ENCODE measurements around the gene CELF4.

CELF4 gene

DNA sequence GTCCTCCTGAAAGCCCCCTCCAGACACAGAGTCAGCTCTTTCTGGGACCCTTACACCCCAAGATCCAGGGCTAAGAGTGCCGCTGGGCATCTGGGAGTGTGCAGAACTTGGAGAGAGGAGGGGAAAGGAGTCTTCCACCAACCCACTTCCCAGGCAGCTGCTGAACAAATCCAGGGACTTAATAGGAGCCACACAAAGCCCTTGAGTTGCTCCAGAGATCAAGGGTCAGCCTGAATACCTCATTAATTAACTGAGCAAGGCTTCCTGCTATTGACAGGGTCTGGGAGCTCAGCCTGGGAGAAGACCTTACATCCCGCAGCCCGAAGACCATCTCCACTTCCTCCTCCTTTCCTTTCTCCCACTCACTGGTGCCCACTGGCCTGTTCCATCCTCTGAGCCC lies 108.3 kb downstream of the CELF4 start:
- no peak for DNase-seq

DNA sequence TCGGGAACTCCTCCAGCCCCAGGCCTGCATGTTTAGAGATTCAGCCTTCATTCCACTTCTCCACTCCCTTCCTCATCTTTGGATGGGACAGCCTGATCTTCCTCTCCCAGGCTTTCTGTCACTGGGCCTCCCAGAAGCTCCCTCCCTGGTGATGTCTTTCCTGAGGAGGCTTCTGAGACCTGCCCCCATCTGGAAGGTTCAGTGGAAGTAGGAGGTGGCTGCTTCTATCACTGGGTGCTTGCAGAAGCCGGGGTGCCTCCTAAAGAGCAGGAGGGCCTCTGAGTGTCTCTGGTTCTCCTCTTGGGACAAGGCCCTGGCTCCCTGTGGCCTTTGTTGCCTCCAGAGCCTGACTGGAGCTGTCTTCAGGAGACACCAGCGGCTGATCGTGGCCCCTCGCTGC lies 108.7 kb downstream of the CELF4 start:
- DNase-seq: no peak

DNA sequence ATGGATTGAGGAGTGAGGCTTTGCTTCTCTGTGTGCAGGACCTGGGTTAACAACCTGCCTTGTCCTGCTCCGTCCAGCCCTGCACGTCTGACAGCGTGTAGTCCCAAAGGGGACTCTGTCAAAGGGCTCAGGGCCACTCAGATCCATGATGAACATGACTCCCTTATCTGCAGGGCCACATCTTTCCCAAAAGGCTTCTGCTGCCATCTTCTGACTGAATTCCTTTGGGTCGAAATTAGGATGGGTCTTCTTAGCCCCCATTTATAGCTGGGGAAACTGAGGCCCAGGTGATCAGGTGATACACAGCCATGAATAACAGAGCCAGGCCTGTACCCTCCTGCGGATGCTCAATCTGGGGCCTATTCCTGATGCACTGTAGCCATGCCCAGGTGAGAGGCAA lies 109.2 kb downstream of the CELF4 start:
- no peak for DNase-seq

DNA sequence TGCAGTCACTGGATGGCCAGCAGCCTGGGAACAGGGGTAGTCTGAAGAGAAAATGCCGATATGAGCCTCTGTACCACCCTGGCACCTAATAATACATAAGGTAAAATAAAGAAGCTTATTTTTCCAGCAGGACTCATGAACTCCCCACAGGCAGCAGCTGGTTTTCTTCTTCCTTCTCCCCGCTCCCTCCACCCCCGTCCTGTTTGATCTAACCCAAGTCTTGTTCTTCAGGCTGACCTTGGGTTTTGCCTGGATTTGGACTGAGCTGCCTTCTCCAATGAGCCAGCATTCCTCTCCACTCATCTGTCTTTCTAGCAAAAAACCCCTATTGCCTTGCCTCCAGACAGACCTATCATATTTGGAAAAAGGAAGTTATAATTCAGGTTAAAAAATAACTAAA lies 111.8 kb downstream of the CELF4 start:
- DNase-seq: no peak

DNA sequence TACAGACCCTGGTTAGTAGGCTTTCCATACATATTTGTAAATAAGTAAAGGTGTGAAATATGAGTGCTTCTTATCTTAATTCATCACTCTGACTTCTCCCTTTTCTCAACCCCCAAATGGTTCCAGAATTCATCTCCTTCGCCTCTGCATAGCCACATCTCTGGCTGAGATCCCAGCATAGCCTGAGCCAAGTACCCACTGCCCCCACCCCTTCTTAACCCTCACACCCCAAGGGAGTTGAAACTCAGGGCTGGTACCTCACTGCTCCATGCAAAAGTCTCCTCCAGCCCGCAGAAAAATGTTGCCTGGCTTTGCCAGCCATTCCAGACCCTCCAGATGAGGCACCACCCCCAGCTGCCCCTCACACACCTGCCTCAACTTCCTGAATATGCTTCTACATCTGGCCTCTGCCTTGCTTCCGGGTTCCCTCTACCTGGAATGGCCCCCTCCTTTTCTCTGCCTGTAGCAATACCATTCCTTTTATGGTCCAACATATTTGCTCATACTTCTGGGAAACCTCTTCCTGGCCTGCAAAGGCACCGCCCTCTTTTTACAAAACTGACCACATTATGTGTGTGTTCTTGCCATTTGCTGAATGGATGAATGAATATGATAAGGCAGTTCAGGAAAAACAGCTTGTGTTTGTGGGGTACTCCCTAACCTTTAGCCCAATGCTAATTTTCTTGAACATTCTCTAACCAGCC lies 112.8 kb downstream of the CELF4 start:
- no peak for DNase-seq

DNA sequence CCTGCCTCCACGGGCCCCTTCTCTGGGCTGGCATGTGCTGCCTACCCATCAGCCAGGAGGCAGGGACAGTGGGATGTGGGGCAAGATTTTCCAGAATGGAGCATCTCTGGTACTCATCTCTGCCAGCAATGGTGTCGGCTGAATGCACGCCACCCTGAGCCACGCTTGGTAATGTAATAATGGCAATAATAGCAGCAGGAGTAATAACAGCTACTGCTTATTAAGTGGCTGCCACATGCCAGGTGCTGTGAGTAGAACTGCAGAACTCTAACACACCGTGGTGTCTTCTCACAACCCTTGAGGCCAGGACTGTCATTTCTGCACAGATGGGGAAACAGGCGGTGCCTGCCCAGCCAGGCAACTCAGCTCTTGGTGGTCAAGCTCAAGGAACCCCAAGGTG lies 113.6 kb downstream of the CELF4 start:
- no peak for DNase-seq

DNA sequence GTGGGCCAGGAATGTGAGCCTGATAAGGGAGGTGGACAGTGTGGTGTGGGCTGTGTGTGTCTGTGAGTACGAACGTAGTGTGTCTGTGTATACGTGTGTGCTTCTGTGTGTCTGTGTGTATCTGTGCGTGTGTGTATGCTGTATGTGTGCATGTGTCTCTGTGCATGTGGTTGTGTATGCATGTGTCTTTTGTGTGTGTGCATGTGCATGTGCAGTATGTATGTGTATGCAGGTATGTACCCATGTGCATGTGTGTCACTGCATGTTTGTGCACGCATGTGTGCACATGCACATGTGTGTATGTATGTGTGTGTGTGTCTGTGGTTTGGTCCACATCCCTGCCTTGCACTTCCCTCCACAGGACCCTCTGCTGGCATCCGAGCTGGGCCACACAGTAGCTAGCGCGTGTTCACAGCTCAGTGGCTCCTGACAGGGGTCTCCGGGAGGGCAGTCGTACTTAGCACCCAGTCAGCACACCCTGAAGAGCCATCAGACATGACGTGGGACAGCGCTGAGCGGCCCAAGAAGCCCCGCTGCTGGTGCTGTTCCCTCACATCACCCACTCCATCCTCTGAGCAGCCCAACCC lies 114.3 kb downstream of the CELF4 start:
- DNase-seq: no peak

DNA sequence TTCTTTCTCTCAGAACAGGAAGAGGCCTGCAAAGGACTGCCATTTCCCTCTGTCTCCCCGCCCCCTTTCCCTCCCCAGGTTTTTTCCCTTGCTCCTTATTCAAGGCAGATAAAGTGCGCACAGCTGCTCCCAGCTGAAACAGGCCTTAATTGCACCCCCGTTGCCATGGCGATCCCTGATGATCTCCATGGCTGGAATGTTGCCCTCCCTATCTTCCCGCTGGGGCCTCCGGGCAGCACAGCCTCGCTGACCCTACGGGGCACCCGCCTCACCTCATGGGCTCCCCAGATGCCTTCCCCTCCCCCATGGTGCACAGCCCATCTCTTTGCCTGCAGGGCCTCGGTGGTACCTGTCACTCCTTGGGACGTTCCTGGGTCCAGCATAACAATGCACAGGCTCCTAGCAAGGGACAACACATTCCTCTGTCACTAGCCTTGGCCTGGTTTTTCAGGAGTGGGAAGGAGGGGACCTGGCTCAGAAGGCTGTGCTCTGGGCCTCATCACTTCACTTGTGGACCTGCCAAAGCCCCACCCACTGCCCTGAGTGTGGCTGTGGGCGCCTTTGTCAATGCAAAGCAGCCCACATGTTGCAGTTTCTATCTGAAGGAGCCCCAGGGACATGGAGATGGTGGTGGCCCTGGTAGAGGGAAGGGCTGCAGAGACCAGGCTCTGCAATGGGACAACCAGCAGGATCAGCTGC lies 115.0 kb downstream of the CELF4 start:
- no peak for DNase-seq

DNA sequence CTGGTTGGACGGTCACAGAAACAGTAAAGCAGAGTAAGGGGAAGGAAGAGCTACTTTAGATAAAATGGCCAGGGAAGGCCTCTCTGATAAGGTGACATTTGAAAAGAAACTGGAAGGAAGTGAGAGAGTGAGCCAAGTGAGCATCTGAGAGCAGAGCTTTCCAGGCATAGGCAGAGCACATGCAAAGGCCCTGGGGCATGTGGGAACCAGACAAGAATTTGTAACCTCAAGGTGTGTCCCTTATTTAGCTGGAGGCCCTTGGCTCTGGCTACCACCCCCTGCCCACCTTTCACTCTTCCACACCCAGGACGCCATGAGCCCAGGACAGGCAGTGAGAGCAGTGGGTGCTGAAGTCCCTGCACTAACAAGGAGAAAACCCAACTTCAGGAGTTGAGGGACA lies 116.0 kb downstream of the CELF4 start:
- DNase-seq: no peak

DNA sequence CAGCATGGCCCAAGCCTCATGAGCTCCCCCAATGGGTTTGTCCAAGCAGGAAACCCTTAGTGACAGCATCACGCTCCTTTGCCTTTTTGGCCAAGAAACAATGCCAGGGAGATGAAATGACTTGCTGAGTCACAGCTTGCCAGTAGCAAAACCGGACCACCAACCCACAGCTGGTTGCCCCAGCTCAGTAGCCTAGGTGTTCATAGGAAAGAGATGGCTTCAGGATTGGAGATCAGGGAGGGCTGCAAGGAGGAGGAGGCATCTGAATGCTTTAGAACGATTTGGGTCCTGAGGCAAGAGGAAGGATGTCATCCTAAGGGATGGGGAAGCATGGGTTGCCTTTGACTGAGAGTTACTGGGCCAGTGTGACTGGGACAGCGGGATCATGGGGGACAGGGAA lies 116.7 kb downstream of the CELF4 start:
- no peak for DNase-seq

DNA sequence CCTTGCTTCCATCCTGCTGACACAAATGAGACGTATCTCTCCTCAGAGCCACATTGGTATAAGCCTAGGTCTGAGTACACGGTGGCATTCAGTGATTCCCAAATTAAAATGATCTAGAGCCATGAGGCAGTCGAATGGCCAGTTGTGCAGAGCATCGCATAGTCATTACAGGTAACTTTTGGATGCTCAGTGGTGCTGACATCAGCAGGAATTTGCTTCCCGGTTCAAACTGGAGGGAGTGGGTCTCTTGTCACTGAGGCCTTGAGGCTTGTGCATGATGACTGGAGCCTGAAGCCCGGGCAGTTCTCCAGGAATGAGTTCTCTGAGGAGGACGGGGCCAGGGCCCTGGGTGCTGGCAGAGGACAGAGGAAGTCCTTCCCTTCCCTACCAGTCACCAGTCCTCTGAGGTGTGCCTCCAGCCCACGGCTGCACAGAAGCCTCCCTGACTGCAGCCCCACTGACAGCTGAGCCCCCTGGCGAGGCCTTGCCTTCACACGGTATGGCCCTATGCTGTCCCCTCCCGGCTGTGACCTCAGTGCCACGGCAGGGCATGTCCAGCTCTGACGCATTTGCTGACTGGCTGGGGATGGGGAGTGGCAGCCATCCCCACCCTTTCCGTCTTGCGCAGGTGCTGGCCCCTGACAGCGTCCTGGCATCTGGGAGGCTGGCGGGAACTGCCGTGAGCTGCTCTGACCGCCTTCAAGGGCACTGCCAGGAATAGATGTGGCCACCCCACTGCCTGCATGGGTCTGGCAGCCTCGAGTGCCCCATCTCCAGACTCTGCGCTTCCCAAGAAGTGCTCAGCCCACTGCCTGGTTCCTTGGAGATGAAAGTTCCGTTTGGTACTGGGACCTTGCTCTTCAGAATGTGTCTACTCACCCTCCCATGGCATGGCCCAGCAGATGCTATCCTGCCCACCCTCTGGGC lies 117.4 kb downstream of the CELF4 start:
- DNase-seq: no peak

DNA sequence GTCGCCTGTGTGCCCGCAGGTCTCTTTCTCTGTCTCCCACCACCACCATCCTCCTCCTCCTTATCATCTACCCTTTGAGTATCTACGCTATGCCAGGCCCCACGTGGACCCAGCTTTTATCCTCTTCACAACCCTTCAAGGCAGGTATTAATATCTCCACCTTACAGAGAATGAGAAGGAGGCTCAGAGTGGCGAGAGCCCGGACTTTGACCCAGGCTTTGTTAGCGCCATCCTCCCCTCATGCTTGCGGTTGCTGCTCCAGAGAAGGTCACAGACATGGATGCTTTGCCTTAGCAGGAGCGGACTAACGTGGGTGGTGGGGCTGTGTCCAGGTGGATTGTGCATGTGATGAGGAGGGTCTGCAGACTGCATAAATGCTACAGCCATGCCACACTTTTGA lies 119.8 kb downstream of the CELF4 start:
- no peak for DNase-seq

DNA sequence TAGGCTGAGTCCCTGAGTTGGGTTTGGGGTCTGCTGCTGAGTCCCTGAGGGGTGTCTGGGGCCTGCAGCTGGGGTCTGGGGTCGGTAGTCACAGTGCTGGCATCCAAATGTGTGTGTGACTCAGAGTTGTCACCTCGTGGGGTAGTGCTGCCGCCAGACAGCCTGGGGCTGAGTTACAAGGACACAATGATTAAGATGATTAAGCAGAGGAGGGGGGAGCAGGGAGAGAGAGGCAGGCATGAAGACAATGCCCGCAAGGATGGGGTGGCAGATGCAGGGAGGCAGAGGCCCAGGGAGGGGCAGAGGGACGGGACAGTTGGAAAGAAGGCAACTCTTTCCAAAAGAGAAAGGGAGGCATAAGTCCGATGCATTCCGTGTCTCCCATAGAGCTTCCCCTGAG lies 120.2 kb downstream of the CELF4 start:
- no peak for DNase-seq

DNA sequence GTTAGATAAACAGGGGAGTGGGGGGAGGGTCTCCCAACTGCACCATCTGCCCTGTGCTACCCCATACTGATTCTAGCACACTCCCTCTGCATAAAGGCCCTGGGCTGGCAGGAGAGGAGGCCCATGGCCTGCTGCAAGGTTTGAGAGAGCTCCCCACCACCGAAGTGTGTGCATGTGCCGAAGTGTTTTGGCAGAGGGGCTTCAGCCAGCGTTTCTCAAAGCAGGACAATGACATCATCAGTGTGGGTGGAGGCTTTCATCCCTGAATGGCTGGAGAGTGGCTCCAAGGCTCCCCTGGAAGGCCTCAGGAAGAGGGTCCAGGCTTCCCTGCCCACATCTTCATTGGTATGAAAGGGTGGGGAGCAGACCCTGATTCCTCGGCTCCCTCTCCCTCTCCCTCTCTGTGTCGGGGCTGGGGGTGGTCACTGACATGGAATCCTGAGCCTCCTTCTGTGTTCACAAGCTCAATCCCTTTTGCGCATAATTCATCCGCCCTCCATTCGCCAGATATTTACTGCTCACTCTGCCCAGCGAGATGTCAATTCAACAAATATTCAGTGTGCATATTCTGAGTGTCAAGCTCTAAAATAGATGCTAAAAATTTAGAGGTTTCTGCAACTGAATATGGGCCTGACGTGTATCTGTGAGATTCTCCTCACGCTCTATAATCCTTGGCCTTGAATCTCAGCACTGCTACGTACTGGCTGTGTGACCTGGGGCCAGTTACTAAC lies 122.1 kb downstream of the CELF4 start:
- DNase-seq: no peak

DNA sequence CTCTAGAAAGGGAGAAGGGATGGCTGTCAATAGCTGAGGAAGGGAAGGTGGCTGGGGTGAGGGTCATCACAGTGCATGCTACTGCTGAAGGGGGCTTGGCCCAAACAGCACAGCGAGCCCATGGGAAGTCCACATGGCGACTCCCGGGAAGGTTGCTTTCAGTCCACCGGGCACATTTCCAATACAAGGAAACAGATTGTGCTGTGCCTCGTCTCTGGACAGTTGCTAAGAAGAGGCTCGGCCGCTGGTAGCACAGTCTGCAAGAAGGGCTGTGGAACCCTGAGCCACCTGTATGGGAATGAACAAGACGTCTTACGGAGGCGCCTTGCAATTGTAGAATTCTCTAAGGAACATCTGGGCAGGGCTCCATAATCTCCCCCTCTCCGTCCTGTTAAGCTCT lies 123.1 kb downstream of the CELF4 start:
- no peak for DNase-seq

DNA sequence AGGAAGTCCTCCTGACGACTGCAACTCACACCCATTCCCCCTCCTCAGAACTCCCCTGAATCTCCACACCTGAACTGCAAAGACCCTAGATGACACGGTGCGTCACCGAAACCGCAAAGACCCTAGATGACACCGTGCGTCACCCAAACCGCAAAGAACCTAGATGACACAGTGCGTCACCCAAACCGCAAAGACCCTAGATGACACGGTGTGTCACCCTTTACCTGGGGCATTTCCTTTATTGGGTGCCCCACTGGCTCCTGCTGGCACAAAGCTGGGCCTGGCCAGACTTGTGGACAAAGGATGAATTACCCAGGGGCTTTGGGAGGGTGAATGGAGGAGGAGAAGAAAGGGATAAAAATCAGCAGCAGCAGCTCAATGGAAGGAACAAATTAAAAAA lies 123.8 kb downstream of the CELF4 start:
- no peak for DNase-seq

DNA sequence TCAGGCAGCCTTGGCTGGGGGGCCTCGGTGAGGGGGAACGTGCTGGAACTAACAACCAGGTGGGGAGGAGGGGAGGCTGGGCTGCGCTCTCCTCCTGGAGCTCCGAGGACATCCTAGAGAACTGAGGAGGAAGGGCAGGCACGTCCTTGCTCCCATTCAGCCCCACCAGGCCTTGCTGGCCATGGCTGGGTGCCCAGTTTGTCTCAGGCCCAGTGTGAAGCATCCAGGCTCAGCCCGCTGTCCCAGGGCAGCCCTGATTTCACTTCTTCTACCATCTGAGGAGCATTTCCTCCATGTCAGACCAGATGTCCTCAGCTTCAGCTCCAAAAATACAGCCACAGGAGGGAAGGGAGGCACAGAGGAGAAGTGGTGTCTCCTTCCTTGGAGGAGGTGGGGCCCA lies 125.4 kb downstream of the CELF4 start:
- no peak for DNase-seq

DNA sequence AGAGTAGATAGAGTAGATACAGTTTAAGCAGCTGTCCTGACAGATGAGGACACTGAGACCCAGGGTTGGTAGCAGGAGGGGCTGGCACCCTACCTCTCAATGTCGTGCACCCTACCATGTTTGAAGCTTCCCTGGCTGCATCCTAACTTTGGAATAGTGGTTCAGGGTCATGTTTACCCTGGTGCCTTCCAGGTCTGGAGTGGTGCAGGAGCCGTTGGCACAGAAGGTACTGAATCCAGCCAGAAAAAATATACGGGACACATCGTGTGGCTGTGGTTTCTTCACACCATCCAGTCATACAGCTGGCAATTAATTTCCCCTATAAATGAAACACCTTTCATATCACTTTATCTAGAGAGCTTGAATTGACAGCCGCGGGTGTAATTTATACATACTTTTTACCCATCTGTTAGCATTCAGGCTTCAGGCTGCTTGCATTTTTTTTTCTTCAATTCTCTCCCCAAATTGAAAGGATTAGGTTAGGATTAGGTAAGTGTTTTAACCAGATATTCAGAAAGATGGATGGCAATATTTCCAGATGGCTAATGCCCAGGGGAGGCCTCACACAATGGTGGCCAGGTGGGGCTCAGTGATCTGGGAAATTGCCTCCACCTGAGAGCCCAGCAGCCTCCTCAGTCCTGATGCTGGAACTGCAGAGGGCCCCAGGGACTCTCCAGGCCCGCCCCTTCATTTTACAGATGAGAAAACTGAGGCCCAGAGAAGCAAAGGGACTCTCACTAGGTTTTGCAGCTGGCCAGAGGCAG lies 127.0 kb downstream of the CELF4 start:
- DNase-seq: no peak

DNA sequence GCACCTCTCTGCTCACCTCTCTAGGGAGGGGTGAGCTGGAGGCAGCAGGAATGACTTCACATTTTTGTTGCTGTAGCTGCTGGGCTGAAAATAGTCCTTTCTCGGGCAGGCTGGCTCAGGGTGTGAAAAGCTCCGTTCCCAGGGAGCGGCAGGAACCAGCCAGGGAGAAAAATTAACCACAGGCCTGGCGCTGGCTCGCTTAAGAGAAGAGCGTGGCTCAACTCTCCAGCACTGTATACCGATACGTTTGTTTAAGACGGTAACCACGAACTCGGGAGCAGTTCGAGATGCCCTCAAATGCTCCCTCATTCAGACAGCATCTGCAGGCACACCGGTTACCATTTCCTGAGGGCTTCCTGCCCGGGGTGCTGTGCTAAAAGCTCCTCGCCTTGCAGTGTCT lies 129.6 kb downstream of the CELF4 start:
- DNase-seq: no peak

DNA sequence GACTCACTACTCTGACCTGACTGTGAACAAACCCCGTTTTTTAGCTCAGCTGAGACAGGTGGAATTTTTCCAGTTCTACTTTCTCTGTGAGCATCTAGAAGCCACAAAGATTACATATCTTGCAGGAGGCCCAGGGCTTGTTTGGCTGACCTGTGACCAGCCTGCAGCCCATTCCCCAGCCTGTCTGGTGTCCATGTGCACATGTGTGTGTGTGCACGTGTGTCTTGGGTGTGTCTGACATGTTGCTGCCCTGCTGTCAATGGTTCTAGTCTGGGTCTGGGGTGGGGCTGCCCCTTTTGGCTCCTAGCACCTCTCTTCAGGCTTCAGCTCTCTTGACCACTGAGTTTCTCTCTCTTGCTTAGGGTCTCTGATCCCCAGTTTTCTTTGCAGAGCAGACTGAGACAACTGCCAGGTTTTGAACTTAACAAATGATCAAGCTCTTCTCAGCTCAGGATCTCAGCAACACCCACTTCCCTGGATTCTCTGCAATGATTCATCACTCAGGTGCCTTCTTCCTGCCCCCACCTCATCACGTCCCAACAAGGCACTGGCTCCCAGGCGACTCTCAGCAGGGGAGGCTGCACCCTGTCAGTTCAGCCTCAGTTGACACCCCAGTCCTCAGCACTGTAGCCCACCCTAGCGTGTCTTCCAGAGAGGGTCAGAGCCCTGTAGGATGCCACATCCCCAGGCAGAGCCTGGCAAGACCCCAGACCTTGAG lies 130.3 kb downstream of the CELF4 start:
- no peak for DNase-seq

DNA sequence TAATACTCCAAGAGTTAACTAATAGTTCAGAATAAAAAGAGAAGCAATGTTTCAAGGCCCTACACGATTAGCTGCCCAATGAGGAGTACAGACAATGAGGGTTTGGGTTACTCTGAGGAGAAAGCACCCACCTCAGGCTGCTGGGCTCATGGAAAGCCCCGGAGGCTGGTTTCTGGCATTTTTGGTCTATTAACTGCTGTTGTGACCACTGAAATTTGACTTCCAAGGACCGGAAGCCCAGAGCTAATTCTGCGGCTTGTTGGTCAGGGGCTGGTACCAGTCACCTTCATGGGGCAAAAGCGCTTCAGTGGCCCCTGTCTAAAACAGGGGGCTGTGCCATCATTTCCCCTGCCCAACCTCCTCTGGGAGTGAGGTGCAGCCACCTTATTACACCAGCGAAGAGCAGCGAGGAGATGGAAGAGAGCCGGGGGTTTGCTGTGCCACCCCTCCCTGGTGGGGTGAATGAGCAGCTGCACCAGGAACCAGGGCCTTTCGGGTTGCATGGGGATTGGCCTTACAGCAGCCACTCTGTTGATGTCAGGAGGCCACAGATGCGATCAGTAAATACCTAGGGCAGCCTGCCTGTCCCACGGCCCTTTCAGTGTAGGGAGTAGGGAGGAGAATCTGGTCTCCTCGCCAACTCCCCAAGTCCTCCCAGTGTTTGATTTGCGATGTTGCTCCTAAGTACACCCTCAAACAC lies 131.3 kb downstream of the CELF4 start:
- DNase-seq: no peak

All from CD4-positive, alpha-beta T cell treated with Interferon alpha-2 for 1 hour (primary cell).